Stomach (tissue), 4 donors: ENCODE results near the gene TAMM41.

ENCODE experiments used
- EP300 ChIP-seq: sonication (generic); formaldehyde crosslinking; IDR thresholded peaks from one replicate; pipeline ENCODE4 v1.6.1; 2017; ENCODE audit warnings: antibody characterized with exemption
- POLR2A ChIP-seq, 4 donors: fragments of 450-650 bp; IDR thresholded peaks; one replicate each; pipeline ENCODE4 v1.6.1; 2016; ENCODE audit warnings: antibody characterized with exemption in 4 of 4, control low read depth in 2 of 4, mild to moderate bottlenecking in 1 of 4, moderate library complexity in 1 of 4
- TF ChIP-seq, protein P1 (sequence below), 7 experiments: fragments of 450-650 bp in 4 of 7; fragments of 200-600 bp in 3 of 7; sonication (generic) in 3 of 7; IDR thresholded peaks; one replicate each; pipeline ENCODE4 v1.5.1; 2016 to 2019; ENCODE audit warnings: antibody characterized with exemption in 7 of 7, control low read depth in 2 of 7, mild to moderate bottlenecking in 1 of 7

DNA sequence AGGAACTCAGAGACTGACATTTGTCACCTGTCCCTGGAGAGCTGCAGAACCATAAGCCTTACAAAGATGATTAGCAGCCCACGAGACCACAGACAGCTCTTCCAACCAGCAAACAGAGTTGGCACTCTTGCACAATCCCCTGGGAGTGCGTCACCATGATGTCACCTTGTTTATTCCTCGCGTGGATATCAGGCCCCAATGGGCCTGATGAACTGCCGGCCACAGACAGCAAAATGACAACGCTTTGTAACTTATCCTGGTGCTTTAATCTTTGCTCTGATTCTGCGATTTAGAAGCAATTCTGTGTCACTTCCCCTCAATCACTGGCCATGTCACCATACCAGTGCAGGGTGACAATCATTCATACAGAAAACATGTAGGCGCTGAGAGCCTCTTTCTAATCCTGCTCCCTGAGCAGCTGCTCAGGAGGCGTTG is 89.2 kb downstream of the TAMM41 start:
- TF ChIP-seq POLR2A (IDR thresholded peaks at IDR 0.05) (no peak), EP300 (no peak)
- TF ChIP-seq, protein P1, sequence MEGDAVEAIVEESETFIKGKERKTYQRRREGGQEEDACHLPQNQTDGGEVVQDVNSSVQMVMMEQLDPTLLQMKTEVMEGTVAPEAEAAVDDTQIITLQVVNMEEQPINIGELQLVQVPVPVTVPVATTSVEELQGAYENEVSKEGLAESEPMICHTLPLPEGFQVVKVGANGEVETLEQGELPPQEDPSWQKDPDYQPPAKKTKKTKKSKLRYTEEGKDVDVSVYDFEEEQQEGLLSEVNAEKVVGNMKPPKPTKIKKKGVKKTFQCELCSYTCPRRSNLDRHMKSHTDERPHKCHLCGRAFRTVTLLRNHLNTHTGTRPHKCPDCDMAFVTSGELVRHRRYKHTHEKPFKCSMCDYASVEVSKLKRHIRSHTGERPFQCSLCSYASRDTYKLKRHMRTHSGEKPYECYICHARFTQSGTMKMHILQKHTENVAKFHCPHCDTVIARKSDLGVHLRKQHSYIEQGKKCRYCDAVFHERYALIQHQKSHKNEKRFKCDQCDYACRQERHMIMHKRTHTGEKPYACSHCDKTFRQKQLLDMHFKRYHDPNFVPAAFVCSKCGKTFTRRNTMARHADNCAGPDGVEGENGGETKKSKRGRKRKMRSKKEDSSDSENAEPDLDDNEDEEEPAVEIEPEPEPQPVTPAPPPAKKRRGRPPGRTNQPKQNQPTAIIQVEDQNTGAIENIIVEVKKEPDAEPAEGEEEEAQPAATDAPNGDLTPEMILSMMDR (IDR thresholded peaks at IDR 0.05), result no peak
